Fibroblast of gingiva (primary cell): ENCODE data around the gene GID8.

Experiments used
- DNase-seq: peaks from one replicate; pipeline ENCODE4 v3.0.0-alpha.2; 2011; ENCODE audit warnings: low read depth

GID8 gene

DNA sequence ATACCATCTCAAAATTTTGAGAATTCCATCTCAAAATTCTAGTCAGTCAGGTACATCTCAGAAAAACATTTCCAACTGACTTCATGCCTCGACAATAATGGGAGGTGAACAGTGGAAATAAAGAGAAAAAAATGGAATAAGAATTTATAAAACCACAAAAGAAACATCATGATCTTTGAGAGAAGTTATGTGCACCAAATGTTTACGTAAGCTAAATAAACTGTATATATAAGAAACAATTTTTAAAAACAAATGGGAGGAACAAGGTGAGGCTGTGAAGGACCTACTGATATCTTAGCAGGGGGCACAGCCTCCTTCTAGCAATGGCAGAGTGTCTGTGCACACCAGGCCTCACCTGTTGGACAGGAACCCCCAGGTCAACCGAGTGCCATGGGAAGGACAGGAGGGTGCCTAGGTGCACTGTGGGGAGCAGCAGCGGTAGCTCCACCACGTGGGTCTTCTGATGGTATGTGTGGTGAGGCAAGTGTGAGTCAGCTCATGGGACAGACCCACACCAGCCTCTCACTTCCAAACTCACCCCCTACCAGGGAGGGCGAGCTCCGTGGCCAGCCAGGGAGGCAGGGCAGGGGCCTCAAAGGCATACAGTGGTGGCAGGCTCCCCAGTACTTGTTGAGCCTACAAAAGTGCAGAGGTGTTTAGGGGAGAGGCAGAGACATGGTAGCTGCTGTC lies 34.9 kb upstream of the GID8 start:
- no peak for DNase-seq

DNA sequence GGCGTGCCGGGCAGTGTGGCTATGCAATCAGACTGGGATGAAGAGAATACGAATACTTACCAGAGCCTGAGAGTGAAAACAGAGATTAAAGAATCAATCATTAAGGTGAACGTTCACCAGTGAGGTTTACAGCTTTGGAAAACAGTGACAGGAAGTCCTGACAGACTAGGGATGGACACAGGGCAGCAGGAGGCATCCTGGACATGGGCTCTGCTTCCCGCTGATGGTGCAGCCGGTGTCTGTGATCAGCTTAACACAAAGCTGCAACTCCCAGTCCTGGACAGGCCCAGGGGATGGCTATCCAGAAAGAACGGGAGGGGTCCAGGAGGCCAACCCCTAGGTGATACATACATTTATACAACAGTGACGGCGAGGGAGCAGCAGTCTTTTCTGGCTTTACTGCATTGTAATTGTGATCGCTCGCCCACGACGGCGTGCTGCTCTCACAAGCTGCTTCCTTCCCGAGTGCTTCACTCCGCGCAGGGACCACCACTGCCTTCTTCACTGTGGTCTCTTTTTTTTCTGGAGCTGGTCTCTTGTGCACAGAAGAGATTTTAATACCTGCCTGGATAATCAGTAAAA lies 32.3 kb upstream of the GID8 start:
- DNase-seq, result no peak

DNA sequence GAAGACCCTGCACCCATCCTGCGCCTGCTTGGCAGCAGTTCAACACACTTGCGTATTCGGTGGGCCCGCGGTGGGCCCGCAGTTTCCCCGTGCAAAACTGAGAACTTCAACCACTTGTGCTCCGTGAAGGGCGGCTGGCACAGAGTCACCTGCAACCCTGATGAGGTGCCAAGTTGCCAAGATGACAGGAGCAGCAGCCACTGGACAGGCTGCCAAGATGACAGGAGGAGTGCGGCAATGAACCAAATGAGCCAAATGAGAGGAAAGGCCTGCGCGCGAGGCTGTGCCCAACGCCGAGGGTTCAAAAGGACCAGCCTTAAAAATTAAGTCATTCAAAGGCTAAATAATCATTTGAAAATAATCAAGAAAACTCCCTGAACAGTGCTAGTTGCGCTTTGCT lies 31.7 kb upstream of the GID8 start:
- no peak for DNase-seq

DNA sequence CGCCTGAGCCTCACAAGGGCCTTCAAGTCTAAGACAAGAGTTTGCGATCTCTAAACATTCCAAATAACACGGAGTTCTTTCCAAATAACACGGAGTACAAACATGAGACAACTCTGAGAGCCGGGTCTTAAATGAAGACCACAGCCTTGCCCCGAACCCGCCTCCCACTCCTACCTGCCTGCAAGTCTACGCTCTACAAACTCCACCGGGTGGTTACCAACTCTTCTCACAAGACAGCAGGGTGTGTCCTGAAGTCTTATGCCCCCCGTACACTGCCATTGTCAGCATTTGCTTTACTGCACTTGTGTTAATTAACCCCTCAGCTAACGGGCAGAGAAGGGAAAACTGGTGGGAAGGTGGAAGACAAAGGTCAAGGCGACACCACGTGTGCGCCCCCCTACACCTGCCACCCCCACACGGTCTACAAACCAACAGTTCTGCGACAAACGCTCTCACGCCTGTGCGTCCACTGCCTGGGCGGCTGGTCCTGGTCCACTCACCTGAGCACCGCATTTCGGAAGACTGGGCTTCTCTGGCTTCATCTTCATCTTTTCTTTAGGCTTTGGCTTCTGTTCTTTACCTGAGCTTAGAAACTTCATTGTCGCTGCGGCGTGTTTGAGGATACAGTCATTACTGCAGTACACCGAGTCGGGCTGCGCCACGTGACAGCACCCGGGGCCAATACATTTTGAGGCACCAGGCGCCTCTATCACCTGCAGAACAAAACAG lies 31.1 kb upstream of the GID8 start:
- DNase-seq, result no peak

DNA sequence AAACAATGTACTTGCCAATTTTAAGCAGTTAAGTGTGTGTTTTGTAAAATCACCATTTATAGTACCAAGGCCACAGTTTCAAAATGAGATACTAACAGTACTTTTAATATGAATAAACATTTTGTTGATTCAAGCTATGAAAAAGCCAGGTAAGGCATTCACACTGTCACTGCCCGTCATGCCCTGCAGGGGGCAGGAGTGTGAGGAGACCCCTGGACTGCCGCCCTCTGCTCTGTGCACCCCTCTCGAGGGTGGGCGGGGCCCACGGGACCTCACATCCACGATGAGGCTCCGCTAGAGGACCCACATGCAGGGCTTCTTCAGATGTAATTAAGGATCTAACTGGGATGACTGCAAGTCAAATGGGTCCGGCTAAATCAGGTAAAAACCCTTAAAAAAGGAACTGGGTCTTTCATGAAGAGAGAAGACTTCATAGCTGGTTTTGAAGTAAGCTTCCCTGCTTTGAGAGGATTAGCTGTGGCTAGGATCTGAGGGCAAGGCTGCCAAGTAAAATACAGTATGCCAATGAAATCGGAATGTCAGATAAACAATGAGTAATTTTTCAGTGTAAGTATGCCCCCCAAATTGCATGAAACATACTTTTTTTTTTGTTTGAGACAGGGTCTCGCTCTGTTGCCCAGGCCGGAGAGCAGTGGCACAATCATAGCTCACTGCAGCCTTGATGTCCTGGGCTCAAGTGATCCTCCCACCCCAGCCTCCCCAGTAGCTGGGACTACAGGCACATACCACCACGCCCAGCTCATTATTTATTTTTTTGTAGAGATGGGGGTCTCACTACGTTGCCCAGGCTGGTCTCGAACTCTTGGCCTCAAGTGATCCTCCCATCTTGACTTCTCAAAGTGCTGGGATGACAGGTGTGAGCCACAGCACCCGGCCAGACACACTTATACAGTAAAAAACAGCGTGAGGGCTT lies 30.3 kb upstream of the GID8 start:
- no peak for DNase-seq

DNA sequence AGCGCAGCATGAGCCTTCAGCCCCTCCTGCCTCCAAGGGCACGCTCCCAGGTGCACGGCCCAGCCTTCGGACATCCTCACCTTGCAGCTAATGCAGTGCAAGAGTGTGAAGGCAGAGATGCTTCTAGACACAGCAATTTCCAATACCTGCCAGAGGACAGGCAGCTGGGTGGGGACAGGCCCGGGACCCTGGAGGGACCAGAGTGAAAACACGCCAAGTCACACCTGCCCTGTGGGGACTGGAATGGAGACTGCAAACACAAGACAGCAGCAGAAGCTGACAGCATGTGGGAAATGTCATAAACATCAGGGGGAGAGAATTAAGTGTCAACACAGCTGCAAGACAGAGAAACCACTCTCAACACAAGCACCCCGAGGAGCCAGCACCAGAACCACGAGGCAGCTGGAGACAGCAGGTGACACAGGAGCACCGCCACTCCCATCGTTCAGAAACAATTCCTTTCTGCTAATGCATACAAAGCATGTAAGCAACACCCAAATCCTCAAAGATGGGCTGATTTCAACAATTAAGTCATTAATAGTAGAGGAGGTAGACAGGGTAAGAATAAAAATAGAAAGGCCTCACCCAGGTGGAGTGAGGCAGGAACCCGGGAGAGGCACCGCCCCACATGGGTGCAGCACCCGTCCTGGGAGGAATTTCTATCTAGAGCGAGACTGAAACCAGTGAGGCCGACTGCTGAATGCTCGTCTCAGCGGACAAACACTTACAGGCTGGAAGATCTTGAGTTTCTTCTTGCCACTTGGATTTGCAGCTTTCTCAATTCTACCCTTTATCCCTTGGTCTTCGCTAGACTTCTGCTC lies 28.8 kb upstream of the GID8 start:
- DNase-seq, result no peak

DNA sequence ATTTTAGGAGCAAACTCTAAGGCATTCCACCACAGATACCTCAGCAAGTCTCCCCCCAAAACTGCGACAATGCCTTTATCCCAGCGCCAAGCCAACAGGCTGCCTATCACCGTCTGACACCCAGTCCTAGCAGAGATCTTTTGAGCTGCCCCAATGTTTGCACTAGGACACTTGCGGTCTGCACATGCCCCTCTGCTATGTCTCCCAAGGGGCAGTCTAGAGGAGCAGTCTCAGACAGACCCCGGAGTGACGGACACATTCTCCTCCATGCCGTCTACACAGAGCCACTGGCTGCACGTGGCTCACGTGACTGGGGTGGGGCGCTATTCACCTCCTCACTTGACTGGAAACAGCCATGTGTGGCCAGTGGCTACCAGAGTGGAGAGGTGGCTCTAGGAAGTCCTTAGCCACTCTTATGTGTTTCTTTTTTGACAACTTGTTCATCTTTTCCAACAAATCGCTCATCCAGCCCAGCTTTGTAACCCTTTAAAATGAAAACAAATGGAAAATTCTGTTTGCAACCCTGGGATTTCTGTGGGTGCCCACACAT lies 27.7 kb upstream of the GID8 start:
- no peak for DNase-seq

DNA sequence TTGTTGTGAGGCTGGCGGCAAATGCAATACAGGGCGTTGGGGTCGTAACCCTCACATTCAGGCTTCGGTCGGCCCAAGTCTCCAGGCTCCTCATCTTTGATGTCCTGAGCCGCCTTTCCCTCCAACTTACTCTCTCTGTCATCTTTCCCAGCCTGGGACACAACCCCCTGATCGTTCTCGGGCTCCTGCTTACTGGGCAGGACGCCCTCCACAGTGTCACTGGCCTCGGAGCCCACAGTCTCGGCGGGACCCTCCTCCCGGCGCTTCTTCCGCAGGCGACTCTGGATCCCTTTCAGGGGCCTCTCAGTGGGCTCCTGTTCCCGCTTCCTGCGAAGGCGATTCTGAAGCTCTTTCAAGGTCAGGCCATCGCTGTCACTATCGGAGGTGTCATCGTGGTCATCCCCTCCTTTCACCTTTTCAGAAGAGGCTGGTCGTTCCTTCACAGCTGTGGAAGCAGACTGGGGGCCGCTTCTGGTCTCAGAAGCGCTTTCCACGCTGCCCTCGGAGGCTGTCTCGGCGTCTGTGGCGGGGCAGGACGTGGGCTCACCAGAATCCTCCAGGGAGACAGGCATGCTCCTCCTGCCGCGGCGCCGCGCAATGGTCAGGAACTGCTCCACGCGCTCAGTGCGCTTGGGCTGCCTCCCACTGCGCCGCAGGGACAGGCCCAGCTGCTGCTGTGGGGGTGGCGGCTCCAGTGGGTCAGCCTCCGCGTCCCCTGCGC lies 27.0 kb upstream of the GID8 start:
- no peak for DNase-seq

DNA sequence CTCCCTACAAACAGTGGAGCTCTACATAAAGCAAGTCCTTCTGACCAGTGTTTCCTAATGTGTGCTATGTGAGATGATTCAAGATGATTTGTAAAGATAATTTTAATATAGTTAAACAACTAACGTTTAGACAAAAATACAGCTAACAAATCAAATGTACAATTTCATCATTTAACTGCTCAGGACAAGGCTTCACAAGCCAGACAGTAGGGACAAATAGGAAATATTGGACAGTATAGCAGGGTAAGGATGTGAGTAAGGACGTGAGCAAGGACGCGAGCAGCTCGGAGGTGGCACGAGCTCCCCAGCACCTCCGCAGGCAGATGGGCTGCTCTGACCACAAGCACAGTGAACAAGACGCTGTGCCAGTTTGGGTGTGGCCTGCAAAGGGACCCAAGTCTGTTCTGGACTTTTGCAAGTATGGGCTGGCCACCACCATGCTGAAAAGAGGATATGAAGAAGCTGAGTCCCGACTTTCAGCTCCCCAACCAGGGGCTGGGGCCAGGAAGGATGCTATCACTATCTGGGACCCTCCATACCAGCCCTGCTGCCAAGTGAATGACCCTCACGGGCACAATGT lies 26.2 kb upstream of the GID8 start:
- DNase-seq, result no peak

DNA sequence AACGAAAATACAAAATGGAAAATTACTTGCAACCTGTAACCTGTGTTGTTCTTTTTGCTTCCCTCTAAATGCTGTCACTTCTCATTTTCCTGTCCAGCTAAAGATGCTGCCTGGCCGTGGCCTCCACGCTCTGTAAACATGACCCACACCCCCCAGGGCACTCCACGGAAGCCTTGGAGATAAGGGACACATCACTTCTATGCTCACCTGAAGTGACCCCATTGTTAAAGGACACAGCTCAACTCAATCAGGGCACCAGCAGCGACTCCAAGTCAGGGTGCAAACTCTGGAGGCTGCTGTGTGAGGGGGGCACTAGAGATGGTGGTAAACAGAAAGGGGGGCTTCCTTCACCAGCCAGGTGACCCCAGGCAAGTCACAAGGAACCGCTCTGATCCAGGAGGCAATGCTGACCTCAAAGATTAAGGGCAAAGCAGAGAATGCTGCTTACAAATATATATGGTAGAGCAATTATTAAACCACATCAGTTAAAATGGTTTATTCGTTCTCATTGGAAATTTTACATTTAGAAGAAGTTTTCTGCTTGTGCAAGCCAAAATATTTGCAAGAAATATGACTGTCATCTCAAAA lies 24.8 kb upstream of the GID8 start:
- no peak for DNase-seq

DNA sequence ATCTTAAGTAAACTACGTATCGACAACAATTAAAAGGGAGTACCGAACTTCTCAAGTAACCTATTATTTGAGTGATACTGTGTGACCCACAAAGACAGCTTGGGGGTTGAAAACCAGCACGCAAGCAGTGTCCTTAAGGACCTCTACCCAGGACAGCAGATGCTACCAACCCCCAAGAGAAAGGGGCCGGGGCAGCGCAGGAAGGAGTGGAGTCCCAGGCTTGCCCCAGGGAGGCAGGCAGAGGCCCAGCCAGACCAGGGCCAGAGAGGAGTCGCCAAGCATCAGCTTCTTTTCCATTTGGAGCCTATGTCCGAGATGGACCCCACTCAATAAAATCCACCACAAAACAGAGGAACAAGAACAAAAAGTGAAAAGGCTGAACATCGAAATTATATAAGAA lies 23.5 kb upstream of the GID8 start:
- no peak for DNase-seq

DNA sequence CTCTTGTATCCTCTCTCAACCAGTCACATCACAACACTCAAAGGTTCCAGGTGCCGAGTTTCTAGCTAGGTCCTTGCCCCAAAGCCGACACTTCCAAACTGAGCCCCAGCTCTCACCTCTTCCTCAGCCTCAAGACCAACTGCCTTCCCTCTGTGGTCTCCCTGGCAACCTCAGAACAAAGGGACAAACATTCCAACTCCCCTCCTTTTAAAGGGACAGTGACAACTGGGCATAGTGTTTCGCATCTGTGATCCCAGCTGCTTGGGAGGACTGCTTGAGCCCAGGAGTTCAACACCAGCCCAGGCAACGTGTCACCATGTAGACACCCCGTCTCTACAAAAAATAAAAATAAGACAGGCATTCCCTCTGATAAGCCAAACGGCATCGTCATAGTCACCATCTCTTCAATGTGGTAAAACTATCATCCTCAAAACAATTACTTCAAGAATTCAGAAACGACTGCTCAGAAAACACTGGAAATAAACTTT lies 22.9 kb upstream of the GID8 start:
- peak; percentile 52 for DNase-seq

DNA sequence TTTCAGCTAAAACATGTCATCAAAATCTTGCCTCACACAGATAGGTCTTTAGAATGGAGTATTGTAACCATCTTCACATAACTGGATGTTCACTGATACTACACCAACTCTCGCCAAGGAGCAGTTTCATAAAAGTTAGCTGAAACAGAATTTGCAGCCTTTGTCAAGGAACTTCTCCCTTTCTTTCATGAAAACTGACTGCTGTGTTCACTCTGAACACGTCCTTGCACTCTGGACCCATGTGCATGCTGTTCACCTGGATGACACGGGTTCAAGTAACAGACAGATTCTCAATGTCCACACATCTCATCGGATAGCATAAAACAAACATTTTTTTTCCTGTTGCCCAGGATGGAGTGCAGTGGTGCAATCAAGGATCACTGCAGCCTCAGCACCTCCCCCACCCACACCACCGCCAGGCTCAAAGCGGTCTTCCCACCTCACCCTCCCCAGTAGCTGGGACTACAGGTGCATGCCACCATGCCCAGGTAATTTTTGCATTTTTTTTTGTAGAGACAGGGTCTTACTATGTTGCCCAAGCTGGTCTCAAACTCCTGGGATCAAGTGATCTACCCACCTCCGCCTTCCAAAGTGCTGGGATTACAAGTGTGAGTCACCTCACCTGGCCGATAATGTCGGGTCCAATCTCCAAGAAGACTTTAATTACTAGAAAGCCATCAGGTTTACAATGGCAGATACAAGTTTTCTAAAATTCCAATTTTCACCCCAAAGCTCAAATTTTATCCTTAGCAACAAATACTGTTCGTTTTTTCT lies 21.1 kb upstream of the GID8 start:
- no peak for DNase-seq

DNA sequence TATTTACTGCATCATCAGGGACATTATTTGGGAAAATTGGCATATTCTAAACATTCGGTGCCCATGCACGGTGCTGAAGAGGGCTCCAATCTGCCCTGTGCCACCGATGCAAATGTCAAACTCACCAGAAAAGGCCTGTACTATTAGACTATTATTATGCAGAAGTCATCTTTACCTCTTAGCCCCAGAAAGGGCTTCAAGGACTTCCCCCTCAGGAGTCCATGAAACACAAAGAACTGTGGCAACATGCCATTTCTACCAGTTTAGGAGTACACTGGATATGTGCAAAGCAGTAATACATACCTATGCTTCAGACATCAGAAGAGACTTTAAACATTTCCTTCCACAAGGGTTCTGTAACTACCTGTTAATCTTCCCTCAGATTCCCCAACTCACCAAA lies 20.2 kb upstream of the GID8 start:
- DNase-seq, result no peak

DNA sequence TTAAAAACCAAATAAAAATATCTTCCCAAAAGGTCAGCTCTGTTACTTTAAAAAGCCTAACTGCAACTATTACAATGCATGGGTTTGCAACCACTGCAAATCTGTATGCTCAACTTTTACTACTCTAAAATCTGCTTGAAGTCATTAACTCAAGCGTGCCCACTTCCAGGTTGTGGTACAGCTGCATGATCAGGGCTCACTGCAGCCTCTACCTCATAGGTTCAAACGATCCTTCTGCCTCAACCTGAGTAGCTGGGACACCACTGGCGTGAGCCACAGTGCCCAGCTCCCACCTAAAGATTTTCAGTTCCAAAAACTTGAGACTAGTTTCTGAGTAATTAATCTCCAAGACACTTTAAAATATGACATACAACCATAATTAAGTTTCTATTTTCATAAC lies 19.8 kb upstream of the GID8 start:
- no peak for DNase-seq

DNA sequence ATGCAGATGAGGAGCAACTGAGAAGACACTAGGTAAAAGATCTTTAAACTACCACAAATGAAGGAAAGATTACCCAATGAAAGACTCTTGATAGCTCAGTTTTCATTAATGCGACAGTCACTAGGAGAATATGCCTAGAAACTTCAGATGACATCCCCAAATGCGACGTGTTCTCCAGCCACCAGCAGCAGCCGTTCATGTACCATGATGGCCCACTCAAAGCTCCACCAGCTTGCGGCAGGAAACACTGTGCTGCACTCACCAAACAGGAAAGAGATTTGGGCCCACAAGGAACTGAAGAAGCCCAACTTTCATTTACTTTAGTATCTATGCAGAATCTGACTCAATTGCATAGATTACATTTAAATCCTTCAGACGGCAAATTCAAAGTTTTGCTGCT lies 19.1 kb upstream of the GID8 start:
- DNase-seq, result no peak

DNA sequence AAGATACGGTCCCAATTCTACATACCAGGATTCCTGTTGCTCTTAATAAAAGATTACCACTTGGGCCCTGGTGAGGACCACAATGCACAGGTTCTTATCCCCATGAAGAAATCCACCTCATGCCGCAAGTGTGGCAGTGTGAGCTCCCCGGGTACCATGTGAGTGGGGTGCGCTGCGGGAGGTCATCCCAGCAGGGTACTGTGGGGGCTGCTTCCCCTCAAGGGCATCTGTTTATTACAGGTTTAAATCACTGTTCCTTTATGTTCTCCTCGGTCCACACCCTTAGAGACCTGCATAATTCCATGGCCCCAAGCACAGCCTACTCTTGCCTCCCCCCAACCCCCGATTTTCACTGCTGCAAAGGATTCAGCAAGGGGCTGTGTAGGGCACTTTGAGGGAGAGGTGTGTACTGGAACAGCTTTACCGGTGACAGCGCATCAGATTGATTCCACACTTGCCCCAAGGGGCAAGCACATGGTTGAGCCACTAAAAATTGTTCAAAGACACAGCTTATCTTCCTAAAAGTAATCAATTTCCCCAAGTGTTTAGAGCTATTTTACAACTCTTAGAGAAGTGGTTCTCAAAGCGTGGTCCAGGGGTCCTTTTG lies 17.8 kb upstream of the GID8 start:
- no peak for DNase-seq

DNA sequence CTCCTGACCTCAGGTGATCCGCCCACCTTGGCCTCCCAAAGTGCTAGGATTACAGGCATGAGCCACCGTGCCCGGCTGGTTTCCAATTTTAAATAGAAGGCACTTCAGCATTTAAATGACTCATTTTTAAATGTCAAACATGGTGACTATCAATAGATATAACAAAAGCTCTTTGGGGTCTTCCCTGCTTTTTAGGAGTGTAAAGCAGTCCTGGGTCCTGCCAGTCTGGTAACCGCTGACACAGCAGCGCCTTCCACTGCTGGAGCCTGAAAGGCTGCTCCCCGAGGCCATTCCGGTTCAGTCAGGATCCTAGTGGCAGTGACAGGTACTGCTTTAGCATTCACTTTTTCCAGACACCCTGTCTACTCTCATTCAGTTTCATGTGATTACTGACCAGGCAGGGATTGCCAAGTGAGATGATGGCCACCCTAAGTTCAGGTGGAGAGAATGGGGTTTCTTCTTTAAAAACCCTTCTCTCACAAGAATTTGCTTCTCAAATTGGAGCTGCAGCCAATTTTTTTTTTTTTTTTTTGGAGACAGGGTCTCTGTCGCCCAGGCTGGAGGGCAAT lies 16.7 kb upstream of the GID8 start:
- DNase-seq, result peak; percentile 29
